Activated T-helper 1 cell treated with anti-CD3 and anti-CD28 coated beads, Interleukin-2, amount 50 U/mL, for 16 hours (primary cell): ENCODE data around the gene PISD.

Source experiments
- DNase-seq, 2 donors: peaks; one replicate each; pipeline ENCODE4 v3.0.0-alpha.2; 2020; ENCODE audit warnings: low read depth in 1 of 2, low spot score in 1 of 2

Gene PISD

GRCh38 chr22:31575190-31575589, 86.8 kb downstream of the PISD start:
- DNase-seq: no peak

- DNase-seq: no peak
Measured at GRCh38 chr22:31574055-31574670, 87.9 kb downstream of the PISD start.

- no peak for DNase-seq
Measured at GRCh38 chr22:31572939-31573338, 89.1 kb downstream of the PISD start.

- DNase-seq: no peak
Measured at GRCh38 chr22:31569126-31569525, 92.9 kb downstream of the PISD start.
